HL-60 (cell line): ENCODE data around the gene TBX4.

Experiments
- TF ChIP-seq, protein P1 (sequence below): IDR thresholded peaks from one replicate; pipeline ENCODE4 v1.5.1; 2011; ENCODE audit warnings: low read length, control low read depth, inconsistent platforms; ENCODE audit not compliant: insufficient read depth
- TF ChIP-seq, protein P2 (sequence below): IDR thresholded peaks from 2 replicates; pipeline ENCODE4 v1.6.1; 2012; ENCODE audit warnings: low read depth; ENCODE audit not compliant: insufficient replicate concordance

DNA sequence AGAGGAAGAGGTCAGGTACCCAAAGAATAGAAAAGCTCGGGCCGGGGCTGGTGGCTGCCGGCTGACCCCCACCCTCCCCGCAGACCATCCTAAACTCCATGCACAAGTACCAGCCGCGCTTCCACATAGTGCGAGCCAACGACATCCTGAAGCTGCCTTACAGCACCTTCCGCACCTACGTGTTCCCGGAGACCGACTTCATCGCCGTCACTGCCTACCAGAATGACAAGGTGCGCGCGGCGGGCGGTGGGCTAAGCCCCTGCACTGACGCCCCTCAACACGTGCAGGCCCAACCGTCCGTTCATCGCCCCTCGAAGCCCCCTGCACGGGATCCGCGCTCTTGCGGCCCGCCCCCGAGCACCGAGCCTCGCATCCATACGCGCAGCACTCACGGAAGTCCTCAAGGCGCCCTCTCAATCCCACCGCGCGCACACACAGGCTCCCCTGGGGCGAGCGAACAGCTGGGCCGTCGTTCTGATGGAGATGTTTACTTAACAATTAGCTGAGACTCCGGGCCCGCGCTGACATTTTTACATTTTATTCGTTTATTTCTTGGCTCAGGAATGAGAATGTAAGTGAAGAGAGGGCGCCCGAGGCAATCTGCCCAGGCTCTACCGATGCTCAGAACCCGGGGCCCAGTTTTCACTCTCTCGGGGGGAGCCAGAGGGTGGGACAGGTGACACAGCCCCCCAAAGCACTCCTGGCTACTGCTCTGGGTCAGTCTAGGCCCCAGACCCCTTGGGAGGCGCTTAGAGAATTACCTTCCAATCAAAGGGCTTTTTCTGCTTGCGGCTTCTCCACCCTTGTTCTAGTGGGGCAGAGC is 49.0 kb upstream of the TBX4 start:
- TF ChIP-seq, protein P1, sequence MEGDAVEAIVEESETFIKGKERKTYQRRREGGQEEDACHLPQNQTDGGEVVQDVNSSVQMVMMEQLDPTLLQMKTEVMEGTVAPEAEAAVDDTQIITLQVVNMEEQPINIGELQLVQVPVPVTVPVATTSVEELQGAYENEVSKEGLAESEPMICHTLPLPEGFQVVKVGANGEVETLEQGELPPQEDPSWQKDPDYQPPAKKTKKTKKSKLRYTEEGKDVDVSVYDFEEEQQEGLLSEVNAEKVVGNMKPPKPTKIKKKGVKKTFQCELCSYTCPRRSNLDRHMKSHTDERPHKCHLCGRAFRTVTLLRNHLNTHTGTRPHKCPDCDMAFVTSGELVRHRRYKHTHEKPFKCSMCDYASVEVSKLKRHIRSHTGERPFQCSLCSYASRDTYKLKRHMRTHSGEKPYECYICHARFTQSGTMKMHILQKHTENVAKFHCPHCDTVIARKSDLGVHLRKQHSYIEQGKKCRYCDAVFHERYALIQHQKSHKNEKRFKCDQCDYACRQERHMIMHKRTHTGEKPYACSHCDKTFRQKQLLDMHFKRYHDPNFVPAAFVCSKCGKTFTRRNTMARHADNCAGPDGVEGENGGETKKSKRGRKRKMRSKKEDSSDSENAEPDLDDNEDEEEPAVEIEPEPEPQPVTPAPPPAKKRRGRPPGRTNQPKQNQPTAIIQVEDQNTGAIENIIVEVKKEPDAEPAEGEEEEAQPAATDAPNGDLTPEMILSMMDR = no peak
- TF ChIP-seq, protein P2, sequence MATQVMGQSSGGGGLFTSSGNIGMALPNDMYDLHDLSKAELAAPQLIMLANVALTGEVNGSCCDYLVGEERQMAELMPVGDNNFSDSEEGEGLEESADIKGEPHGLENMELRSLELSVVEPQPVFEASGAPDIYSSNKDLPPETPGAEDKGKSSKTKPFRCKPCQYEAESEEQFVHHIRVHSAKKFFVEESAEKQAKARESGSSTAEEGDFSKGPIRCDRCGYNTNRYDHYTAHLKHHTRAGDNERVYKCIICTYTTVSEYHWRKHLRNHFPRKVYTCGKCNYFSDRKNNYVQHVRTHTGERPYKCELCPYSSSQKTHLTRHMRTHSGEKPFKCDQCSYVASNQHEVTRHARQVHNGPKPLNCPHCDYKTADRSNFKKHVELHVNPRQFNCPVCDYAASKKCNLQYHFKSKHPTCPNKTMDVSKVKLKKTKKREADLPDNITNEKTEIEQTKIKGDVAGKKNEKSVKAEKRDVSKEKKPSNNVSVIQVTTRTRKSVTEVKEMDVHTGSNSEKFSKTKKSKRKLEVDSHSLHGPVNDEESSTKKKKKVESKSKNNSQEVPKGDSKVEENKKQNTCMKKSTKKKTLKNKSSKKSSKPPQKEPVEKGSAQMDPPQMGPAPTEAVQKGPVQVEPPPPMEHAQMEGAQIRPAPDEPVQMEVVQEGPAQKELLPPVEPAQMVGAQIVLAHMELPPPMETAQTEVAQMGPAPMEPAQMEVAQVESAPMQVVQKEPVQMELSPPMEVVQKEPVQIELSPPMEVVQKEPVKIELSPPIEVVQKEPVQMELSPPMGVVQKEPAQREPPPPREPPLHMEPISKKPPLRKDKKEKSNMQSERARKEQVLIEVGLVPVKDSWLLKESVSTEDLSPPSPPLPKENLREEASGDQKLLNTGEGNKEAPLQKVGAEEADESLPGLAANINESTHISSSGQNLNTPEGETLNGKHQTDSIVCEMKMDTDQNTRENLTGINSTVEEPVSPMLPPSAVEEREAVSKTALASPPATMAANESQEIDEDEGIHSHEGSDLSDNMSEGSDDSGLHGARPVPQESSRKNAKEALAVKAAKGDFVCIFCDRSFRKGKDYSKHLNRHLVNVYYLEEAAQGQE = no peak
